Ovary (tissue), 3 donors: ENCODE data around the gene UBE2J1.

Experiments used
- EP300 ChIP-seq: sonication (generic); formaldehyde crosslinking; IDR thresholded peaks from one replicate; pipeline ENCODE4 v1.6.1; 2017; ENCODE audit warnings: antibody characterized with exemption
- POLR2A ChIP-seq: fragments of 450-650 bp; IDR thresholded peaks from one replicate; pipeline ENCODE4 v1.6.1; 2017; ENCODE audit warnings: antibody characterized with exemption, mild to moderate bottlenecking, moderate library complexity
- TF ChIP-seq, protein P1 (sequence below), 3 donors: fragments of 450-650 bp in 2 of 3; fragments of 200-600 bp in 1 of 3; IDR thresholded peaks; one replicate each; pipeline versions ENCODE4 v1.5.1 to v1.8.0; 2016 to 2022; ENCODE audit warnings: antibody characterized with exemption in 3 of 3, mild to moderate bottlenecking in 1 of 3
- donor health status: DM: no; HTN: no; CAD: no.

DNA sequence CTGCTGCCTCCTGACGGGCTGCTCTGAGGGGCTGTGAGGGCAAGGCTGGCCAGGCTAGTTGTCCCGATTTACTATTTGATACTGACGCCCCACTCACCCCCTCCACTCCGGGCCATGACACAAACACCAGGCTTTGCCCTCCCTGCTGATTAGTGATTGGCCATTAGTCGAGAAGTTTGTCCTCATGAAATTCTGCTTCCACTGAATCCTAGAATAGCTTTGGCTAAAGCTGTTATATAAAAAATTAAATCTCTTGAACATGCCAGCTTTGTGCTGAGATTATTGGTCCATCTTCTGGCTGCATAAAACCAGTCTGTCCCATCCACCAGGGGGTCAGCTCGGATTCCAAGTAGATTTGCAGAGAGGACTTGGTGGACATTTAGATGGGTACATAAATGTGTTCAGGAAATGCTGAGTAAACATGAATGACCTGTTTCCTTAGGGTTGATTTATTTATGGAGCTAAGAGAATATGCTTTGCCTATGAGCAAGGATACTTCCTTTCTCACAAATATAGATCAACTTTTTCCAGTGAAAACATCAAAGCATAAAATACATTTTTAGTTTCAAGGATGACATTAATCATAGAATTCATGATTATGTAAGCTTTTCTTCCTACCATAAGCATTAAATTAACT lies 37.2 kb downstream of the UBE2J1 start, which contains the start of gene GABRR2:
- TF ChIP-seq, protein P1, sequence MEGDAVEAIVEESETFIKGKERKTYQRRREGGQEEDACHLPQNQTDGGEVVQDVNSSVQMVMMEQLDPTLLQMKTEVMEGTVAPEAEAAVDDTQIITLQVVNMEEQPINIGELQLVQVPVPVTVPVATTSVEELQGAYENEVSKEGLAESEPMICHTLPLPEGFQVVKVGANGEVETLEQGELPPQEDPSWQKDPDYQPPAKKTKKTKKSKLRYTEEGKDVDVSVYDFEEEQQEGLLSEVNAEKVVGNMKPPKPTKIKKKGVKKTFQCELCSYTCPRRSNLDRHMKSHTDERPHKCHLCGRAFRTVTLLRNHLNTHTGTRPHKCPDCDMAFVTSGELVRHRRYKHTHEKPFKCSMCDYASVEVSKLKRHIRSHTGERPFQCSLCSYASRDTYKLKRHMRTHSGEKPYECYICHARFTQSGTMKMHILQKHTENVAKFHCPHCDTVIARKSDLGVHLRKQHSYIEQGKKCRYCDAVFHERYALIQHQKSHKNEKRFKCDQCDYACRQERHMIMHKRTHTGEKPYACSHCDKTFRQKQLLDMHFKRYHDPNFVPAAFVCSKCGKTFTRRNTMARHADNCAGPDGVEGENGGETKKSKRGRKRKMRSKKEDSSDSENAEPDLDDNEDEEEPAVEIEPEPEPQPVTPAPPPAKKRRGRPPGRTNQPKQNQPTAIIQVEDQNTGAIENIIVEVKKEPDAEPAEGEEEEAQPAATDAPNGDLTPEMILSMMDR (IDR thresholded peaks at IDR 0.05) = no peak
- TF ChIP-seq POLR2A = no peak
- TF ChIP-seq EP300 = no peak
